GM21515 (cell line): ENCODE results near the gene KRTAP12-3.

Experiments
- ATAC-seq: cut with Tn5 transposase; IDR thresholded peaks from one replicate; pipeline ENCODE4 v1.9.1; 2021; ENCODE audit not compliant: unreplicated experiment

KRTAP12-3 gene

GRCh38 chr21:44701541-44701940 lies 43.8 kb downstream of the KRTAP12-3 start:
- no peak for ATAC-seq

DNA sequence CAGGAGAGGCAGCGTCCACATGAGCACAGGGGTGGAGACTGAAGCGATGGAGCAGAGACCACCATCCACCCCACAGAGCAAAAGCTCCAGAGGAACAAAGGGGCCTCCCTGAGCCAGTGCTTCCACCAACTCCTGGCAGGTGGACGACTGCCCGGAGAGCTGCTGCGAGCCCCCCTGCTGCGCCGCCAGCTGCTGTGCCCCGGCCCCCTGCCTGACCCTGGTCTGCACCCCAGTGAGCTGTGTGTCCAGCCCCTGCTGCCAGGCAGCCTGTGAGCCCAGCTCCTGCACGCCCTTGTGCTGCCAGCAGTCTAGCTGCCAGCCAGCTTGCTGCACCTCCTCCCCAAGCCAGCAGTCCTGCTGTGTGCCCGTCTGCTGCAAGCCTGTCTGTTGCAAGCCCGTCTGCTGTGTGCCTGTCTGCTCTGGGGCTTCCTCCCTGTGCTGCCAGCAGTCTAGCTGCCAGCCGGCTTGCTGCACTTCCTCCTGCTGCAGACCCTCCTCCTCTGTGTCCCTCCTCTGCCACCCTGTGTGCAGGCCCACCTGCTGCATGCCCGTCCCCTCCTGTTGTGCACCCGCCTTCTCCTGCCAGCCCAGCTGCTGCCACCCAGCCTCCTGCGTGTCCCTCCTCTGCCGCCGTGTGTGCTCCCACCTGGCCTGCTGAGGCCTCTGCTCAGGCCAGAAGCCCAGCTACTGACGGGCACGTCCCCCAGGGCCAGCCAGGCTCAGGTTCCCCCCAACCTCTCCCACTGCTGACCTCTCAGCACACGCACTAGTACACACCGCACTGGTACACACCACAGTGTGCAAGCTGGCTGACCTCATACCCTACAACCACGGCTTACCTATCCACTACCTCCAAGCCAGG lies 44.6 kb downstream of the KRTAP12-3 start:
- ATAC-seq = no peak

DNA sequence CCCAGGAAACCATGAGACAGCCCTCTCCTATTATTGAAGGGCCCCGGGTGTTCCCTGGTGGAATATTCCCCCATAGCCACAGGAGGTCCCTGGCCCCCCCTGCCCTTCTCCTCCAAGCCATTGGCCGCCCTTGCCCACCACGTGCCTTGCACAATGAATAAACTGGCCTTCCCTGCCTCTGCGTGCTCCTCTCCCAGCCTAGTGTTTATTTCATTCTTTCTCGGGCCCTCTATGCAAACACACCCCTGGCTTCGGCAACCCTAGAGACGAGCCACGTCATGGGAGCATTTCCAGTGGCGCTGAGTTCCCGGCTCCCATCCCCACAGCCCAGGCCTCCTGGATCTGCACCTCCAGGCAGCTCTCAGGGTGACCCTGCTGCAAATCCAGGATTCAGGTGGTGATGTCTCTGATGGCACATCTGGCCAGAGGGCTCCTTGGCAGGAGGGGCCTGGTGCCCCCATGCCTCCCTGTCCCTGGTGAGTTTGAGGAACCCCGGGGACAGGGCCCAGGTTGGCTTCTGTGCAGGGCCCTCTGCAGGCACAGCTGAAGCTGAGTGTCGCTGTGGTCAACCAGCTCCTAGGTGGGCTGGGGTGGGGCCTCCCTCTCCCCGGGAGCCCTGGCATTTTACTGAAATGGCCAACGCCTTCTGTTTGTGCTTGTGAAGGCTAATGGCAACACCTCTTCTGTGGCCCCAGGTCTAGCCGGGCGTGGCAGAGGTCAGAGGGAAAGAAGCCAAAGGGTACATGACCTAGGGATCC lies 45.4 kb downstream of the KRTAP12-3 start:
- no peak for ATAC-seq

- ATAC-seq = no peak
Observed at GRCh38 chr21:44703731-44704635, 46.3 kb downstream of the KRTAP12-3 start.

GRCh38 chr21:44704636-44705001 lies 46.9 kb downstream of the KRTAP12-3 start:
- no peak for ATAC-seq

- no peak for ATAC-seq
Observed at GRCh38 chr21:44706026-44706705, 48.4 kb downstream of the KRTAP12-3 start.

- ATAC-seq = no peak
Observed at GRCh38 chr21:44706706-44707581, 49.2 kb downstream of the KRTAP12-3 start.
